HG03139 (cell line): ENCODE results near the gene SEC24D.

Experiments used
- ATAC-seq: cut with Tn5 transposase; IDR thresholded peaks from one replicate; pipeline ENCODE4 v1.9.1; 2021; ENCODE audit not compliant: unreplicated experiment

Gene SEC24D

GRCh38 chr4:118729287-118730286 is 106.3 kb downstream of the SEC24D start:
- ATAC-seq: no peak

- ATAC-seq: no peak
Observed at GRCh38 chr4:118727360-118727759, 108.6 kb downstream of the SEC24D start.

- no peak for ATAC-seq
Observed at GRCh38 chr4:118723369-118723768, 112.6 kb downstream of the SEC24D start.

GRCh38 chr4:118721752-118722151 is 114.2 kb downstream of the SEC24D start:
- ATAC-seq: no peak

- ATAC-seq: no peak
Observed at GRCh38 chr4:118718511-118719170, 117.3 kb downstream of the SEC24D start.

- no peak for ATAC-seq
Observed at GRCh38 chr4:118716304-118716703, 119.6 kb downstream of the SEC24D start.

DNA sequence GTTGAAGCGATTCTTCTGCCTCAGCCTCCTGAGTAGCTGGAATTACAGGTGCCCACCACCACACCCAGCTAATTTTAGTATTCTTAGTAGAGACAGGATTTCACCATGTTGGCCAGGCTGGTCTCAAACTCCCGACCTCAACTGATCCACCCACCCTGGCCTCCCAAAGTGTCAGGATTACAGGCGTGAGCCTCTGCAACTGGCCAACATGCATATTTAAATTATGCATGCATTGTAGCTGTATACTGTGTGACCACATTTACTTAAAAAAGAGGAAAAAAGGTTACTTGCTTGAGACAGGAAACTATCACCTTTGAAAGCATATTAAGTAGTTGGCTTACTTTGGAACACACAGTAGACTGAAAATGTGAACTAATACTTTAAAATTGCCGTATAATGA is 121.2 kb downstream of the SEC24D start:
- ATAC-seq: no peak

GRCh38 chr4:118712872-118713271 is 123.1 kb downstream of the SEC24D start:
- ATAC-seq: no peak

DNA sequence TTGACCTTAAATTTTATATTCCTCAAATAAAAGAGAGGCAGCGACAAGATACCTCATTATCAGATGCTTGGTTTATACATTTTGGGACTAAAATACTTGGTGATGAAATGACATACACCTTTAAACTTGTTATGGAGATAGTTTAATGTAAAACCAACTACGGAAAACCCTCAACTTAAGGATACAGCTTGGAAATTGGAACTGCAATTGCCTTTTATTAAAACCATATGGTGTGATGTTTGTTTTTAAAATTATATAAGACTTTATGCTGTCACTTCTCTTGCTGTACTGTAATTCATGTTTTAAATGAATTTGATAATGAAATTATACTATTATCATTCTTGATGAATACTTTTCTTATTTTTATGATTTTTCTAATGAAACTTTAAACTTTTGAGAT is 124.9 kb downstream of the SEC24D start:
- no peak for ATAC-seq

- ATAC-seq: no peak
Observed at GRCh38 chr4:118703118-118703517, 132.8 kb downstream of the SEC24D start.

GRCh38 chr4:118684873-118685811 is 150.8 kb downstream of the SEC24D start, which contains the start of gene METTL14:
Gene METTL14 (plus strand): TSS chr4:118685392. CDS start chr4:118685535, 143 bp downstream.
- peak; percentile 100 for ATAC-seq

GRCh38 chr4:118683513-118683912 is 152.4 kb downstream of the SEC24D start:
- no peak for ATAC-seq

DNA sequence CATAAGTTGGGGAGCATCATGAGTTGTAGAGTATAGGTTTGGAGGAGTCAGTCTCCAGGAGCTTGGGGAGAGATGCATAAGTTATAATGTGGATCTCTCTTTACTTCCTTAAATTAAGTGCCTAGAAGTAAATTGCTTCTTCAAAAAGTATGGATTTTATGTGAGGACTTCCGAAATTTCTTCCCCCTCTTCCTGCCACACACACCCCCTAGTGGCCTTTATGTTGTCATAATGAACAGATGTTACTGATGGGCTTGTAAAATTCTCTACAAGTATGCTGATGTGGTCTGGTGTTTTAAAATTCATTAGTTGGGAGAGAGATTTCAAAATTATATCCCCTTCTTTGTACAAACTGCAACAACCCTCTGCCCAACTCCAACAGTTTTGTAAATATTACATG is 153.0 kb downstream of the SEC24D start:
- ATAC-seq: no peak

- no peak for ATAC-seq
Observed at GRCh38 chr4:118680808-118681207, 155.1 kb downstream of the SEC24D start.

- no peak for ATAC-seq
Observed at GRCh38 chr4:118676128-118676527, 159.8 kb downstream of the SEC24D start.
